HEK293 (cell line): Measurements from ENCODE around the gene FAM76A.

ENCODE experiments used
- CTCF ChIA-PET: fragments of 350-600 bp; formaldehyde crosslinking; extraction: SDS; loops from one replicate; lab custom pipeline; 2021; ENCODE audit warnings: antibody characterized with exemption; lab: Yijun Ruan, JAX
- POLR2A ChIA-PET: fragments of 300-600 bp; formaldehyde crosslinking; extraction: SDS; loops from one replicate; lab custom pipeline; 2020; ENCODE audit warnings: antibody characterized with exemption, inconsistent platforms; lab: Yijun Ruan, JAX
- H3K27ac ChIP-seq: fragments of 200-500 bp; sonication (Bioruptor generic); 2 replicates; pipeline ENCODE4 v1.5.1; 2014; ENCODE audit warnings: low read depth, low read length, control low read depth, inconsistent platforms; ENCODE audit errors: extremely low read depth
- H3K36me3 ChIP-seq, 2 experiments: fragments of 200-500 bp in 1 of 2; sonication (Bioruptor generic) in 1 of 2; 1 replicate in 1 of 2; 2 replicates in 1 of 2; pipeline ENCODE4 v1.5.1; 2014 to 2017; ENCODE audit warnings: inconsistent platforms in 2 of 2, low read length in 2 of 2; ENCODE audit not compliant: control insufficient read depth in 2 of 2, insufficient read depth in 1 of 2
- H3K4me1 ChIP-seq: fragments of 200-500 bp; sonication (Bioruptor generic); 2 replicates; pipeline ENCODE4 v1.5.1; 2014; ENCODE audit warnings: mild to moderate bottlenecking, low read length, inconsistent platforms; ENCODE audit not compliant: control insufficient read depth, insufficient read depth
- H3K4me3 ChIP-seq: 2 replicates; pipeline ENCODE4 v1.5.1; 2011; ENCODE audit warnings: low read depth, mild to moderate bottlenecking, control low read depth, low read length, moderate library complexity
- H3K9me3 ChIP-seq: fragments of 200-500 bp; sonication (Bioruptor generic); 2 replicates; pipeline ENCODE4 v1.5.1; 2014; ENCODE audit warnings: low read depth, low read length, inconsistent platforms; ENCODE audit not compliant: control insufficient read depth, insufficient read depth
- CTCF ChIP-seq: fragments of 450-650 bp; formaldehyde crosslinking; IDR thresholded peaks from 2 replicates; pipeline ENCODE4 v1.5.1; 2016; ENCODE audit warnings: missing biosample characterization, missing genetic modification characterization
- GLIS1 ChIP-seq: fragments of 450-650 bp; formaldehyde crosslinking; IDR thresholded peaks from 2 replicates; pipeline ENCODE4 v1.5.1; 2016; ENCODE audit warnings: missing biosample characterization, missing genetic modification characterization
- KLF9 ChIP-seq: fragments of 450-650 bp; formaldehyde crosslinking; IDR thresholded peaks from 2 replicates; pipeline ENCODE4 v1.5.1; 2016; ENCODE audit warnings: missing biosample characterization, missing genetic modification characterization, low read depth
- SCRT2 ChIP-seq: fragments of 450-650 bp; formaldehyde crosslinking; IDR thresholded peaks from 2 replicates; pipeline ENCODE4 v1.5.1; 2016; ENCODE audit warnings: missing biosample characterization, missing genetic modification characterization
- SETDB1 ChIP-seq: IDR thresholded peaks from one replicate; pipeline ENCODE4 v1.6.1; 2017; ENCODE audit warnings: mild to moderate bottlenecking, low read length, moderate library complexity, mixed read lengths; ENCODE audit not compliant: insufficient read length
- SP3 ChIP-seq: fragments of 450-650 bp; formaldehyde crosslinking; IDR thresholded peaks from 2 replicates; pipeline ENCODE4 v1.5.1; 2016; ENCODE audit warnings: missing biosample characterization, missing genetic modification characterization
- ZBTB10 ChIP-seq: fragments of 450-650 bp; formaldehyde crosslinking; IDR thresholded peaks from 2 replicates; pipeline ENCODE4 v1.5.1; 2016; ENCODE audit warnings: missing biosample characterization, missing genetic modification characterization
- ZNF155 ChIP-seq: fragments of 450-650 bp; formaldehyde crosslinking; IDR thresholded peaks from 2 replicates; pipeline ENCODE4 v1.5.1; 2016; ENCODE audit warnings: missing biosample characterization, missing genetic modification characterization
- ZNF426 ChIP-seq: fragments of 450-650 bp; formaldehyde crosslinking; IDR thresholded peaks from 2 replicates; pipeline ENCODE4 v1.5.1; 2017; ENCODE audit warnings: missing biosample characterization, missing genetic modification characterization, mild to moderate bottlenecking, inconsistent platforms, moderate library complexity
- ZNF529 ChIP-seq: fragments of 450-650 bp; formaldehyde crosslinking; IDR thresholded peaks from 2 replicates; pipeline ENCODE4 v1.5.1; 2017; ENCODE audit warnings: missing genetic modification characterization, missing biosample characterization; ENCODE audit not compliant: insufficient replicate concordance
- ZNF654 ChIP-seq: fragments of 450-650 bp; formaldehyde crosslinking; IDR thresholded peaks from 2 replicates; pipeline ENCODE4 v1.5.1; 2016; ENCODE audit warnings: low read depth, missing biosample characterization, missing genetic modification characterization
- ZNF776 ChIP-seq: fragments of 450-650 bp; formaldehyde crosslinking; IDR thresholded peaks from 2 replicates; pipeline ENCODE4 v1.5.0; 2017; ENCODE audit warnings: missing biosample characterization, missing genetic modification characterization, borderline replicate concordance
- ZNF843 ChIP-seq: fragments of 450-650 bp; formaldehyde crosslinking; IDR thresholded peaks from 2 replicates; pipeline ENCODE4 v1.5.1; 2016; ENCODE audit warnings: missing biosample characterization, missing genetic modification characterization
- TF ChIP-seq, protein P1 (sequence below): fragments of 450-650 bp; formaldehyde crosslinking; IDR thresholded peaks from 2 replicates; pipeline ENCODE4 v1.5.1; 2016; ENCODE audit warnings: missing biosample characterization, missing genetic modification characterization
- TF ChIP-seq, protein P2 (sequence below): fragments of 450-650 bp; formaldehyde crosslinking; conservative IDR thresholded peaks from 2 replicates; pipeline ENCODE4 v1.5.1; 2016; ENCODE audit warnings: low read depth, missing biosample characterization, missing genetic modification characterization
- TF ChIP-seq, protein P3 (sequence below): fragments of 450-650 bp; formaldehyde crosslinking; IDR thresholded peaks from 2 replicates; pipeline ENCODE4 v1.5.1; 2016; ENCODE audit warnings: missing biosample characterization, missing genetic modification characterization

The FAM76A gene

DNA sequence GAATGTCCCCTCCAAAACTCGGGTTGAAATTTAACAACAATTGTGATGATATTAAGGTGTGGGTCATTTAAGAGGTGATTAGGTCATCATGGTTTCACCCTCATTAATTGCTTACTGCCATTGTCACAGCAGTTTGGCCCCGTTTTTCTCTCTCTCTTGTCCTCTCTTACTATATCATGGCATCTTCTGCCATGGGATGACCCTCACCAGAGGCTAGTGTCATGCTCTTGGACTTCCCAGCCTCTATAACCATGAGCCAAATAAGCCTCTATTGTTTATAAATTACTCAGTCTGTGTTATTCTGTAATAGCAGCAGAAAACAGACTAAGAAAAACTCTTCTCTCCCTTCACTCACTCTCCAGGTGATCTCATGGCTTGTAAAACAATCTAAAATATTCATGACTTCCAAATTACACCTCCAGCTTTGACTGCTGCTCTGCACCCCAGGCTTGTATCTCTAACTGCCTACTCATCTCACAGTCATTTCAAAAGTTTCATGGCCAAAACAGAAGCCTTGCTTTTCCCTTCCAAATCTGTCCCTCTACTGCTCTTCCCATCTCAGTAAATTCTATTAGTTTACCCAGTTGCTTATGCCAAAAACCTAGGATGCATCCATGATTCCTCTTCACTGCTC lies 9.4 kb upstream of the FAM76A start:
- Histone ChIP-seq H3K9me3 (no peaks in the 10 kb centered on the region), H3K27ac (no peak overlapping the region), H3K36me3 (no peaks in the 10 kb centered on the region), H3K4me1 (no peaks in the 10 kb centered on the region), H3K4me3 (no peak overlapping the region)
- TF ChIP-seq SETDB1: peak; percentile 90
- TF ChIP-seq GLIS1 (tag by site-specific recombination): no peak
- POLR2A ChIA-PET: no interaction called here
- CTCF ChIA-PET: no interaction called here

DNA sequence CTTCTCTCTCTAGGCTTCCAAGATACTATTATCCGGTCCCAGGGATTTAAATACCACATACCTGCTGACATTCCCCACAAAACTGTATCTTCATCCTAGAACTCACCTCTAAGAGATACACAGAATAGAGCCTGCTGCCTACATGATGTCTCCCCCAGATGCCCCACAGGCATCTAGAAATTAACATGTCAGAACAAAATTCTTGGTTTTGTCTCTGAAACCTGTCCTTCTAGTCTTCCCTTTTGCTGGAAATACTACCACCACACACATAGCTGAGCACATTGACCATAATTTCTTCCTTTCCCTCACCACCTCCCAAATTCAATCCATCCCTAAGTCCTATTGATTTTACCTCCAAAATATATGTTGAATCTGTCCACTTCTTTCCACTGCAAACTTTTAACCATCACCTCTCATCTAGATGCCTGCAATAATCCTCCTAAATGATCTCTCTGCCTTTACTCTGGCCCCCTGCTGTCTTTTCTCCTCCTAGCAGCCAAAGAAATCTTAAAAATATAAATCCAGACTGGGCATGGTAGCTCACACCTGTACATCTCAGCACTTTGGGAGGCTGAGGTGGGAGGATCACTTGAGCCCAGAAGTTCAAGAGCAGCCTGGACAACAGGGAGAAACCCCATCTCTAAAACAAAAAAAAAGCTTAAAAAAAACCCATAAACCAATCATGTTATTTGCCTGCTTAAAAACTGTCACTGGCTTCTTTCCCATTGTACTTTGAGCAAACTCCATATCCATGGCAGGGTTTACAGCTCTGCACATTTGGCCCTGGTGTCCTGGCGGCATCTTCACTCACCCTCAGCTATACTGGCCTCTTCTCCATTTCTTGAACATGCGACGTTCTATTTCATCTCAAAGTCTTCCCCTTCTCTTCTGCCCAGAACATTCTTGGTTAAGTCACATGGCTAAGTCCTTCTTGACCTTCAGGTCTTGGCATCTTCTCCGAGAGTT lies 6.2 kb upstream of the FAM76A start:
- Histone ChIP-seq H3K4me3 (no peak overlapping the region), H3K36me3 (no peaks in the 10 kb centered on the region), H3K9me3 (no peaks in the 10 kb centered on the region), H3K27ac (no peak overlapping the region), H3K4me1 (no peaks in the 10 kb centered on the region)
- ChIA-PET POLR2A (interaction anchor here (0.6 to 2.6 kb wide), 2 partner anchors 54 to 611 kb away, joined by 4 to 9 read pairs; partner anchors contain the start of gene STX12), CTCF (interaction anchor here (0.8 to 1.9 kb wide), 4 partner anchors 47 to 57 kb away, joined by 3 to 8 read pairs (median 5); partner anchors contain the start of gene IFI6)
- TF ChIP-seq GLIS1 (tag by site-specific recombination) (peak; percentile 18; the same call in 1 of the 2 replicates), ZNF654 (tag by site-specific recombination) (no peak), CTCF (0 out of 2 replicates have a peak, but pooled peaks have one; percentile 19), ZNF843 (no peak), ZNF529 (tag by site-specific recombination) (no peak), ZNF155 (no peak)
- TF ChIP-seq, protein P1, sequence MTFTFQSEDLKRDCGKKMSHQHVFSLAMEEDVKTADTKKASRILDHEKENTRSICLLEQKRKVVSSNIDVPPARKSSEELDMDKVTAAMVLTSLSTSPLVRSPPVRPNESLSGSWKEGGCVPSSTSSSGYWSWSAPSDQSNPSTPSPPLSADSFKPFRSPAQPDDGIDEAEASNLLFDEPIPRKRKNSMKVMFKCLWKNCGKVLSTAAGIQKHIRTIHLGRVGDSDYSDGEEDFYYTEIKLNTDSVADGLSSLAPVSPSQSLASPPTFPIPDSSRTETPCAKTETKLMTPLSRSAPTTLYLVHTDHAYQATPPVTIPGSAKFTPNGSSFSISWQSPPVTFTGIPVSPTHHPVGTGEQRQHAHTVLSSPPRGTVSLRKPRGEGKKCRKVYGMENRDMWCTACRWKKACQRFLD (tag by site-specific recombination): no peak

DNA sequence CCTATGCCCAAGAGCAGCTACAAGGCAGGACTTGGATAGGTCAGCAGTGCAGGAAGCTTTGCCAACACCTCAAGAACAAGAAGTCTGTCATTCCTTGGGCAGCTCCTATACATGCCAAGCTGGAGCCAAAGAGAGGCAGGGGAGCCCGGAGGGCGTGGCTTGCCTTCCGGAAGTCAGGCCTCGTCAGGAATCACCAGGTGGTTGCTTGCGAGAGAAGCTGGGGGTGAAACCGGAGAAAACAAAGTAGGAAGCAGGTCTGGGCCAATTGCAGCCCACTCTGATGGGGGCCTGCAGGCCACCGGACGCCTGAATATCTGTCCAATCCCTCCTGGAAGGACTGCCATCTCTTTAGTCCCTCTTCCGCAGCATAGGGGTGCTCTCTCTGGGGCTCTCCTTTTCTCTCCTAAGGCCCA lies 794 bp upstream of the FAM76A start:
- no peak overlapping the region for H3K4me3 ChIP-seq
- ChIA-PET CTCF (interaction anchor here (0.6 to 2.1 kb wide), 17 partner anchors 10 to 691 kb away, joined by 3 to 20 read pairs (median 4); partner anchors contain the start of genes IFI6 and STX12), POLR2A (interaction anchor here (0.6 to 1.8 kb wide), 18 partner anchors 10 to 857 kb away, joined by 3 to 73 read pairs (median 4); partner anchors contain the start of genes AHDC1, IFI6, PPP1R8 and STX12)
- H3K4me1 ChIP-seq: peaks cover 7% of the 10 kb centered on the region
- H3K36me3 ChIP-seq: peaks cover 11% of the 10 kb centered on the region in 2 experiments; a peak in 2 of 3 replicates
- peak overlapping the region; percentile 39 for H3K27ac ChIP-seq
- H3K9me3 ChIP-seq: no peaks in the 10 kb centered on the region
- TF ChIP-seq SCRT2 (tag by site-specific recombination): peak; percentile 87
- TF ChIP-seq, protein P2, sequence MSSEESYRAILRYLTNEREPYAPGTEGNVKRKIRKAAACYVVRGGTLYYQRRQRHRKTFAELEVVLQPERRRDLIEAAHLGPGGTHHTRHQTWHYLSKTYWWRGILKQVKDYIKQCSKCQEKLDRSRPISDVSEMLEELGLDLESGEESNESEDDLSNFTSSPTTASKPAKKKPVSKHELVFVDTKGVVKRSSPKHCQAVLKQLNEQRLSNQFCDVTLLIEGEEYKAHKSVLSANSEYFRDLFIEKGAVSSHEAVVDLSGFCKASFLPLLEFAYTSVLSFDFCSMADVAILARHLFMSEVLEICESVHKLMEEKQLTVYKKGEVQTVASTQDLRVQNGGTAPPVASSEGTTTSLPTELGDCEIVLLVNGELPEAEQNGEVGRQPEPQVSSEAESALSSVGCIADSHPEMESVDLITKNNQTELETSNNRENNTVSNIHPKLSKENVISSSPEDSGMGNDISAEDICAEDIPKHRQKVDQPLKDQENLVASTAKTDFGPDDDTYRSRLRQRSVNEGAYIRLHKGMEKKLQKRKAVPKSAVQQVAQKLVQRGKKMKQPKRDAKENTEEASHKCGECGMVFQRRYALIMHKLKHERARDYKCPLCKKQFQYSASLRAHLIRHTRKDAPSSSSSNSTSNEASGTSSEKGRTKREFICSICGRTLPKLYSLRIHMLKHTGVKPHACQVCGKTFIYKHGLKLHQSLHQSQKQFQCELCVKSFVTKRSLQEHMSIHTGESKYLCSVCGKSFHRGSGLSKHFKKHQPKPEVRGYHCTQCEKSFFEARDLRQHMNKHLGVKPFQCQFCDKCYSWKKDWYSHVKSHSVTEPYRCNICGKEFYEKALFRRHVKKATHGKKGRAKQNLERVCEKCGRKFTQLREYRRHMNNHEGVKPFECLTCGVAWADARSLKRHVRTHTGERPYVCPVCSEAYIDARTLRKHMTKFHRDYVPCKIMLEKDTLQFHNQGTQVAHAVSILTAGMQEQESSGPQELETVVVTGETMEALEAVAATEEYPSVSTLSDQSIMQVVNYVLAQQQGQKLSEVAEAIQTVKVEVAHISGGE (tag by site-specific recombination): peak; percentile 25; the same call in 1 of the 2 replicates
- TF ChIP-seq SETDB1: no peak
- TF ChIP-seq ZNF426 (tag by site-specific recombination): no peak
- TF ChIP-seq ZBTB10 (tag by site-specific recombination): no peak
- no peak for TF ChIP-seq ZNF776 (tag by site-specific recombination)
- no peak for TF ChIP-seq ZNF843
- TF ChIP-seq KLF9 (tag by site-specific recombination): peak; percentile 29; the same call in 1 of the 2 replicates
- TF ChIP-seq SP3 (tag by site-specific recombination): no peak
- TF ChIP-seq, protein P3, sequence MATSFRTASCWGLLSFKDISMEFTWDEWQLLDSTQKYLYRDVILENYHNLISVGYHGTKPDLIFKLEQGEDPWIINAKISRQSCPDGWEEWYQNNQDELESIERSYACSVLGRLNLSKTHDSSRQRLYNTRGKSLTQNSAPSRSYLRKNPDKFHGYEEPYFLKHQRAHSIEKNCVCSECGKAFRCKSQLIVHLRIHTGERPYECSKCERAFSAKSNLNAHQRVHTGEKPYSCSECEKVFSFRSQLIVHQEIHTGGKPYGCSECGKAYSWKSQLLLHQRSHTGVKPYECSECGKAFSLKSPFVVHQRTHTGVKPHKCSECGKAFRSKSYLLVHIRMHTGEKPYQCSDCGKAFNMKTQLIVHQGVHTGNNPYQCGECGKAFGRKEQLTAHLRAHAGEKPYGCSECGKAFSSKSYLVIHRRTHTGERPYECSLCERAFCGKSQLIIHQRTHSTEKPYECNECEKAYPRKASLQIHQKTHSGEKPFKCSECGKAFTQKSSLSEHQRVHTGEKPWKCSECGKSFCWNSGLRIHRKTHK (tag by site-specific recombination): no peak
